H1 (cell line): ENCODE data around the gene ATP10D. TPM values are rescaled to one million over a fixed set of nuclear protein-coding genes. Genes with fewer than 3 reads are reported as not detected.

Source experiments
- CTCF ChIA-PET: fragments of 300-600 bp; sonication (Branson Sonifier 250); formaldehyde crosslinking; loops from one replicate; lab custom pipeline; 2021; ENCODE audit not compliant: partially characterized antibody; lab: Charles Lee
- POLR2A ChIA-PET: fragments of 300-600 bp; sonication (Branson Sonifier 250); formaldehyde crosslinking; loops from one replicate; lab custom pipeline; 2021; ENCODE audit warnings: inconsistent platforms; ENCODE audit not compliant: partially characterized antibody; lab: Charles Lee
- DNase-seq, 2 experiments: peaks; one replicate each; pipeline versions ENCODE4 v3.0.0 to v3.0.0-alpha.2; 2010 to 2022; ENCODE audit warnings: low spot score in 2 of 2, low read depth in 1 of 2, mixed read lengths in 1 of 2
- FAIRE-seq: peaks from 2 replicates; lab custom pipeline; 2011; peaks lifted over from hg19 to GRCh38; lab: Jason Lieb, UNC
- H2AFZ ChIP-seq: 2 replicates; pipeline ENCODE4 v1.8.1; 2012; ENCODE audit warnings: low read length, inconsistent platforms
- H2AK5ac ChIP-seq: 2 replicates; pipeline ENCODE4 v1.6.1; 2013; ENCODE audit warnings: low read depth, low read length
- H2BK120ac ChIP-seq: replicated peaks from 2 replicates; pipeline ENCODE3; 2013; ENCODE audit warnings: low read depth, low read length, inconsistent platforms
- H2BK12ac ChIP-seq: 2 replicates; pipeline ENCODE4 v1.6.1; 2013; ENCODE audit warnings: low read depth, low read length
- H2BK15ac ChIP-seq: 2 replicates; pipeline ENCODE4 v1.6.1; 2013; ENCODE audit warnings: low read length
- H2BK20ac ChIP-seq: 2 replicates; pipeline ENCODE4 v1.6.1; 2013; ENCODE audit warnings: low read length
- H2BK5ac ChIP-seq: 2 replicates; pipeline ENCODE4 v1.6.1; 2013; ENCODE audit warnings: low read depth, low read length
- H3K14ac ChIP-seq: 2 replicates; pipeline ENCODE4 v1.6.1; 2013; ENCODE audit warnings: inconsistent platforms; ENCODE audit not compliant: insufficient read length
- H3K18ac ChIP-seq: 2 replicates; pipeline ENCODE4 v1.6.1; 2013; ENCODE audit warnings: low read length; ENCODE audit errors: extremely low read depth
- H3K23ac ChIP-seq: 2 replicates; pipeline ENCODE4 v1.6.1; 2013; ENCODE audit warnings: inconsistent platforms; ENCODE audit not compliant: insufficient read length
- H3K23me2 ChIP-seq: 2 replicates; pipeline ENCODE4 v1.6.1; 2013; ENCODE audit warnings: low read depth, low read length
- H3K27ac ChIP-seq: 2 replicates; pipeline ENCODE4 v1.6.1; 2011; ENCODE audit warnings: low read depth, low read length, inconsistent platforms
- H3K27me3 ChIP-seq, 4 experiments: replicated peaks in 1 of 4; 1 replicate in 1 of 4; 2 replicates in 3 of 4; pipeline versions ENCODE4 v1.6.1 to v1.8.1; 2011 to 2013; ENCODE audit warnings: low read length in 3 of 4, mild to moderate bottlenecking in 3 of 4, inconsistent platforms in 2 of 4, mixed read lengths in 2 of 4, moderate library complexity in 1 of 4; ENCODE audit not compliant: control insufficient read depth in 3 of 4, insufficient read depth in 3 of 4; ENCODE audit errors: extremely low read depth in 1 of 4
- H3K36me3 ChIP-seq, 4 experiments: 2 replicates each; pipeline versions ENCODE4 v1.6.1 to v1.8.1; 2011 to 2013; ENCODE audit warnings: mild to moderate bottlenecking in 4 of 4, low read length in 3 of 4, moderate library complexity in 2 of 4, control low read depth in 1 of 4, inconsistent platforms in 1 of 4; ENCODE audit not compliant: insufficient read depth in 4 of 4, control insufficient read depth in 2 of 4
- H3K4ac ChIP-seq: replicated peaks from 2 replicates; pipeline ENCODE3; 2013; ENCODE audit warnings: low read length, low read depth, mixed read lengths, inconsistent platforms; ENCODE audit not compliant: insufficient read length
- H3K4me1 ChIP-seq, 4 experiments: replicated peaks in 1 of 4; 1 replicate in 1 of 4; 2 replicates in 3 of 4; pipeline versions ENCODE4 v1.6.1 to v1.8.1; 2011 to 2013; ENCODE audit warnings: low read length in 3 of 4, inconsistent platforms in 2 of 4, mixed read lengths in 1 of 4; ENCODE audit not compliant: insufficient read depth in 4 of 4, control insufficient read depth in 3 of 4
- H3K4me2 ChIP-seq, 2 experiments: 2 replicates each; pipeline versions ENCODE4 v1.6.1 to v1.8.1; 2011 to 2013; ENCODE audit warnings: low read depth in 2 of 2, low read length in 2 of 2, control low read depth in 1 of 2, inconsistent platforms in 1 of 2, mild to moderate bottlenecking in 1 of 2; ENCODE audit not compliant: insufficient read depth in 1 of 2
- H3K4me3 ChIP-seq, 4 experiments: fragments of 200-600, 300-600 bp in 1 of 4; sonication (generic), shearing (Covaris generic), sonication (Bioruptor Twin) in 1 of 4; 2 replicates each; pipeline versions ENCODE4 v1.5.1 to v1.8.1; 2011 to 2016; ENCODE audit warnings: low read length in 4 of 4, low read depth in 3 of 4, control low read depth in 2 of 4, inconsistent platforms in 2 of 4, mild to moderate bottlenecking in 2 of 4, mixed read lengths in 1 of 4, moderate library complexity in 1 of 4; ENCODE audit not compliant: insufficient read depth in 2 of 4; ENCODE audit errors: extremely low read depth in 1 of 4
- H3K56ac ChIP-seq: replicated peaks from 2 replicates; pipeline ENCODE3; 2013; ENCODE audit warnings: low read depth, mild to moderate bottlenecking, mixed read lengths, low read length, inconsistent platforms; ENCODE audit not compliant: insufficient read length
- H3K79me1 ChIP-seq: 2 replicates; pipeline ENCODE4 v1.6.1; 2013; ENCODE audit warnings: low read depth, low read length, control low read depth
- H3K79me2 ChIP-seq, 2 experiments: 2 replicates each; pipeline versions ENCODE4 v1.6.1 to v1.8.1; 2012 to 2013; ENCODE audit warnings: low read length in 2 of 2, mild to moderate bottlenecking in 2 of 2, inconsistent platforms in 1 of 2; ENCODE audit not compliant: insufficient read depth in 2 of 2, control insufficient read depth in 1 of 2
- H3K9ac ChIP-seq, 4 experiments: replicated peaks in 1 of 4; 1 replicate in 1 of 4; 2 replicates in 3 of 4; pipeline versions ENCODE4 v1.6.1 to v1.8.1; 2011 to 2013; ENCODE audit warnings: low read depth in 3 of 4, low read length in 3 of 4, control low read depth in 2 of 4, mild to moderate bottlenecking in 2 of 4, moderate library complexity in 2 of 4, inconsistent platforms in 1 of 4; ENCODE audit errors: extremely low read depth in 1 of 4
- H3K9me3 ChIP-seq, 2 experiments: 2 replicates each; pipeline versions ENCODE4 v1.6.1 to v1.8.1; 2012 to 2013; ENCODE audit warnings: mild to moderate bottlenecking in 2 of 2, moderate library complexity in 2 of 2, control low read depth in 1 of 2, inconsistent platforms in 1 of 2, low read depth in 1 of 2, low read length in 1 of 2, mixed read lengths in 1 of 2; ENCODE audit not compliant: insufficient read depth in 2 of 2
- H4K20me1 ChIP-seq, 2 experiments: replicated peaks in 1 of 2; 2 replicates each; pipeline versions ENCODE3 to v1.8.1; 2011 to 2013; ENCODE audit warnings: inconsistent platforms in 2 of 2, low read length in 2 of 2, mild to moderate bottlenecking in 1 of 2; ENCODE audit not compliant: insufficient read depth in 2 of 2, control insufficient read depth in 1 of 2
- H4K5ac ChIP-seq: 2 replicates; pipeline ENCODE4 v1.6.1; 2013; ENCODE audit warnings: low read length, low read depth, mixed read lengths, inconsistent platforms; ENCODE audit not compliant: insufficient read length
- H4K8ac ChIP-seq: 2 replicates; pipeline ENCODE4 v1.8.0; 2013; ENCODE audit warnings: mild to moderate bottlenecking, moderate library complexity, low read length, inconsistent platforms; ENCODE audit not compliant: insufficient read depth; ENCODE audit errors: extremely low read depth
- H4K91ac ChIP-seq: replicated peaks from 2 replicates; pipeline ENCODE3; 2013; ENCODE audit warnings: low read length, mixed read lengths, inconsistent platforms; ENCODE audit not compliant: insufficient read length
- CTBP2 ChIP-seq: IDR thresholded peaks from 2 replicates; pipeline ENCODE4 v1.7.0; 2011; ENCODE audit warnings: borderline replicate concordance, mild to moderate bottlenecking, moderate library complexity, mixed read lengths, low read length; ENCODE audit not compliant: insufficient read depth, insufficient read length
- E2F6 ChIP-seq: IDR thresholded peaks from 2 replicates; pipeline ENCODE4 v1.6.1; 2012; ENCODE audit warnings: inconsistent platforms
- EGR1 ChIP-seq: IDR thresholded peaks from 2 replicates; pipeline ENCODE4 v1.6.1; 2011; ENCODE audit warnings: low read depth, low read length, borderline replicate concordance
- JUN ChIP-seq: IDR thresholded peaks from 2 replicates; pipeline ENCODE4 v1.6.1; 2011; ENCODE audit warnings: low read depth, mild to moderate bottlenecking, improper control_type of control experiment, low read length
- KDM5A ChIP-seq: fragments of 200-600 bp; IDR thresholded peaks from 2 replicates; pipeline ENCODE4 v1.7.1; 2012; ENCODE audit warnings: mild to moderate bottlenecking, low read length, inconsistent platforms, mixed read lengths
- NRF1 ChIP-seq: IDR thresholded peaks from 2 replicates; pipeline ENCODE4 v1.6.1; 2011; ENCODE audit warnings: mild to moderate bottlenecking, low read depth, low read length, improper control_type of control experiment
- POLR2AphosphoS5 ChIP-seq: IDR thresholded peaks from 2 replicates; pipeline ENCODE4 v1.6.1; 2011; ENCODE audit warnings: low read depth, low read length
- RNF2 ChIP-seq: fragments of 200-900, 300-1000 bp; sonication (generic); IDR thresholded peaks from 2 replicates; pipeline ENCODE4 v1.7.1; 2016; ENCODE audit warnings: borderline replicate concordance, low read depth, mild to moderate bottlenecking, antibody characterized with exemption, low read length; ENCODE audit not compliant: poor library complexity, severe bottlenecking; ENCODE audit errors: missing control alignments
- RXRA ChIP-seq: IDR thresholded peaks from 2 replicates; pipeline ENCODE4 v1.6.1; 2011; ENCODE audit warnings: low read depth, mild to moderate bottlenecking, low read length, moderate library complexity; ENCODE audit not compliant: insufficient read depth
- SAP30 ChIP-seq: fragments of 300-600 bp; sonication (generic); IDR thresholded peaks from 2 replicates; pipeline ENCODE4 v1.7.1; 2012; ENCODE audit warnings: low read length, moderate library complexity, mild to moderate bottlenecking, inconsistent platforms; ENCODE audit not compliant: insufficient read depth, insufficient replicate concordance
- SRF ChIP-seq: IDR thresholded peaks from 2 replicates; pipeline ENCODE4 v1.6.1; 2011; ENCODE audit warnings: mild to moderate bottlenecking, low read depth, low read length, moderate library complexity
- USF2 ChIP-seq: IDR thresholded peaks from 2 replicates; pipeline ENCODE4 v1.6.1; 2011; ENCODE audit warnings: low read length, improper control_type of control experiment
- WGBS, 2 experiments: shearing (Covaris generic) in 1 of 2; methylation state at CpG; one replicate each; pipeline versions ENCODE4 v1.1.6 to v1.1.7; 2013 to 2015; ENCODE audit warnings: low lambda C conversion rate in 2 of 2, mixed read lengths in 2 of 2, inconsistent platforms in 1 of 2, low coverage in 1 of 2, missing lambda C conversion rate in 1 of 2; ENCODE audit not compliant: insufficient replicate concordance in 2 of 2, insufficient coverage in 1 of 2, insufficient read length in 1 of 2; ENCODE audit errors: extremely low coverage in 1 of 2, missing lambda C conversion rate in 1 of 2; 5-methylcytosine and 5-hydroxymethylcytosine counted together
- polyA plus RNA-seq, 7 experiments: library from polyadenylated mRNA; depleted of rRNA in 3 of 7; stranded (reverse) in 5 of 7; unstranded in 2 of 7; fragments of >200 nt in 5 of 7; fragments of 200-250 nt in 2 of 7; gene quantifications; 1 replicate in 5 of 7; 2 replicates in 1 of 7; 4 replicates in 1 of 7; pipeline versions ENCODE4 v1.2.1 to v1.2.3, GENCODE V29; 2011 to 2013; ENCODE audit warnings: missing spikeins in 2 of 7, mixed read lengths in 2 of 7
- total RNA-seq: library from RNA; stranded (reverse); fragmentation: NEBNext Ultra II Directional; extraction: Animal tissue kit (Norgen Biotek cat#: 25700); gene quantifications from 2 replicates; pipeline ENCODE4 v1.2.1, GENCODE V29; 2021

Gene ATP10D
- total and polyA plus RNA-seq, 2 of the 8 experiments (the other 6 are each of a cell fraction or from before 2014, with no cell fraction given) = 2.9 to 5.9 TPM

DNA sequence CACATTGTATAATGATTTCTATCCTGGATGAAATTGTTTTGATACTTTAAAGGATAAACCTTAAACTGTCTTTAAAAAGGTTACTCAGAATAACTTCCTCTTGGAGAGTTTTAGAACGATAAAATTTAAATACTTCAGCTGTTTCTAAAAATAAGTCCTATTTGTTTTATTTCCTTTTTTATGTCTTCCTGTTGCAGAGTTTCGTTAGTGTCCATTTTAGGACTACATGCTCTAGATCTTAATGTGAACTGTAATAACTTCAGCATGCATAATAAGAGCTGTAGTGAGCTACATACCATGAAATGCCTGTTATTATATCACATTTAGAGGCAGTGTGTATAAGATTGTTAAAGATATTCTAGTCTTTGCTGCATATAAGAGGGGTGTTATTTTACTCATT, 14.6 kb downstream of the ATP10D start:
- WGBS, 2 experiments = 89% methylated on average over 2 of the region's 2 CpGs; no CpG with 5 or more reads in 1 of the 2 experiments
- FAIRE-seq = no peak
- no peak overlapping the region for H3K56ac ChIP-seq
- TF ChIP-seq NRF1 (no peak), SAP30 (no peak), E2F6 (no peak), USF2 (no peak), JUN (no peak), EGR1 (no peak), RNF2 (no peak), RXRA (no peak), KDM5A (no peak), CTBP2 (no peak), POLR2AphosphoS5 (no peak), SRF (no peak)

More for the DNA sequence above, 14.6 kb downstream of the ATP10D start:
- Histone ChIP-seq H3K4me1 (no peaks in the 10 kb centered on the region), H2BK15ac (no peak overlapping the region), H4K8ac (no peak overlapping the region), H3K23ac (no peak overlapping the region), H2BK12ac (no peak overlapping the region), H3K18ac (no peak overlapping the region), H4K91ac (no peak overlapping the region), H3K36me3 (no peaks in the 10 kb centered on the region), H4K20me1 (no peaks in the 10 kb centered on the region), H3K9me3 (no peaks in the 10 kb centered on the region), H3K27me3 (peaks cover 0 to 1% (median 0%) of the 10 kb centered on the region in 4 experiments; a peak in 1 of 7 replicates), H2BK20ac (no peak overlapping the region), H2BK120ac (no peak overlapping the region), H3K9ac (no peak overlapping the region), H2AK5ac (no peak overlapping the region), H3K79me1 (no peaks in the 10 kb centered on the region), H3K14ac (no peak overlapping the region), H3K27ac (no peak overlapping the region), H4K5ac (no peak overlapping the region), H3K4me3 (no peak overlapping the region), H3K79me2 (no peaks in the 10 kb centered on the region), H2BK5ac (no peak overlapping the region), H3K4me2 (no peak overlapping the region), H3K23me2 (no peaks in the 10 kb centered on the region), H3K4ac (no peak overlapping the region), H2AFZ (no peak overlapping the region)
- CTCF ChIA-PET = no interaction called here
- POLR2A ChIA-PET = no interaction called here
- no peak for DNase-seq
